ENCODE data around the gene MYBBP1A. TPM values are rescaled to one million over a fixed set of nuclear protein-coding genes. Genes with fewer than 3 reads are reported as not detected.

MYBBP1A gene
- total and polyA plus RNA-seq, 7 donors: 28.5 to 63.2 (median 41.0) TPM

DNA sequence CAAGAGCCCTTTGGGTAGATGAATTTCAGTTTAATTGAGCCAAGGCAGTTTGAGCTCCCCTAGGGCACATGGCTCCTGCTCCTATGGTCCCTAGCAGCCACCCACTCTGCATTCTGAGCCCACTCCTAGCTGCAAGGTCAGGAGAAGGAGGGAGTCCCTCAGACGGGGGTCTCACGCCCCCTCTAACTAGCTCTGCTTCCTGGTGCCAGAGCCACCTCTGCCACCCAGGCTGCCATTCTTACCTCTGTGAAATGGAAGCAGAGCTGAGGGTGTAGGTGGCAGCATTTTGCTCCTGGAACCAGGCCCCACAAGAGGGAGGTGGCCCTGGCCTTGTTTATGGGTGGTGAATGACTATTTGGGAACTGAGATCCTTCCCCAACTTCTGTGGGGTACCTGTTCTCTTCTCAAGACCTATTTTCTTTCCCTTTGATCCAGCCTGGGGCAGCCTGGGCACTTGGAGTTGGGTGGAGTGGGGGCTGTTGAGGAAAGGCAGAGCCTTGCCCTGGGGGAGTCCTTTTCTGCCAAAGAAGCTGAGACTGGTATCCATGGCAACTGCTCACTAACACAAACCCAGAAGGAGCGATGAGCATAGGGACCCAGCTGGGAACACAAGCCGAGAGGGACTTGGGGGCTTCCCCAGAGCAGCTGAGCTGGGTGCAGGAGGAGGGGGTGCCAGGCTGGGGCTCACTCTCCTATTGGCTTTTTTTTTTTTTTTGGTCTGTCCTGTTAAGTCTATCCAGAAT is 51.7 kb downstream of the MYBBP1A start:
- H3K27ac ChIP-seq: no peak overlapping the region
- no peak for DNase-seq
- H3K4me1 ChIP-seq: peaks cover 16% of the 10 kb centered on the region
- TF ChIP-seq, protein P1, sequence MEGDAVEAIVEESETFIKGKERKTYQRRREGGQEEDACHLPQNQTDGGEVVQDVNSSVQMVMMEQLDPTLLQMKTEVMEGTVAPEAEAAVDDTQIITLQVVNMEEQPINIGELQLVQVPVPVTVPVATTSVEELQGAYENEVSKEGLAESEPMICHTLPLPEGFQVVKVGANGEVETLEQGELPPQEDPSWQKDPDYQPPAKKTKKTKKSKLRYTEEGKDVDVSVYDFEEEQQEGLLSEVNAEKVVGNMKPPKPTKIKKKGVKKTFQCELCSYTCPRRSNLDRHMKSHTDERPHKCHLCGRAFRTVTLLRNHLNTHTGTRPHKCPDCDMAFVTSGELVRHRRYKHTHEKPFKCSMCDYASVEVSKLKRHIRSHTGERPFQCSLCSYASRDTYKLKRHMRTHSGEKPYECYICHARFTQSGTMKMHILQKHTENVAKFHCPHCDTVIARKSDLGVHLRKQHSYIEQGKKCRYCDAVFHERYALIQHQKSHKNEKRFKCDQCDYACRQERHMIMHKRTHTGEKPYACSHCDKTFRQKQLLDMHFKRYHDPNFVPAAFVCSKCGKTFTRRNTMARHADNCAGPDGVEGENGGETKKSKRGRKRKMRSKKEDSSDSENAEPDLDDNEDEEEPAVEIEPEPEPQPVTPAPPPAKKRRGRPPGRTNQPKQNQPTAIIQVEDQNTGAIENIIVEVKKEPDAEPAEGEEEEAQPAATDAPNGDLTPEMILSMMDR (IDR thresholded peaks at IDR 0.05): no peak
- intact Hi-C loops (cut with DNase I): no loop called here
- peaks cover 0 to 18% (median 18%) of the 10 kb centered on the region in 3 donors for H3K27me3 ChIP-seq (ENCODE audit: insufficient read depth in 3 of 3, low read length in 2 of 3)
- H3K9me3 ChIP-seq: no peaks in the 10 kb centered on the region
- ATAC-seq: no peak
- H3K4me3 ChIP-seq: no peak overlapping the region
- H3K36me3 ChIP-seq (ENCODE audit: insufficient read depth in 1 of 2, low read depth in 1 of 2): no peaks in the 10 kb centered on the region
- WGBS, 3 donors: 78 to 89% (median 82%) methylated on average over 4 of the region's 4 CpGs

DNA sequence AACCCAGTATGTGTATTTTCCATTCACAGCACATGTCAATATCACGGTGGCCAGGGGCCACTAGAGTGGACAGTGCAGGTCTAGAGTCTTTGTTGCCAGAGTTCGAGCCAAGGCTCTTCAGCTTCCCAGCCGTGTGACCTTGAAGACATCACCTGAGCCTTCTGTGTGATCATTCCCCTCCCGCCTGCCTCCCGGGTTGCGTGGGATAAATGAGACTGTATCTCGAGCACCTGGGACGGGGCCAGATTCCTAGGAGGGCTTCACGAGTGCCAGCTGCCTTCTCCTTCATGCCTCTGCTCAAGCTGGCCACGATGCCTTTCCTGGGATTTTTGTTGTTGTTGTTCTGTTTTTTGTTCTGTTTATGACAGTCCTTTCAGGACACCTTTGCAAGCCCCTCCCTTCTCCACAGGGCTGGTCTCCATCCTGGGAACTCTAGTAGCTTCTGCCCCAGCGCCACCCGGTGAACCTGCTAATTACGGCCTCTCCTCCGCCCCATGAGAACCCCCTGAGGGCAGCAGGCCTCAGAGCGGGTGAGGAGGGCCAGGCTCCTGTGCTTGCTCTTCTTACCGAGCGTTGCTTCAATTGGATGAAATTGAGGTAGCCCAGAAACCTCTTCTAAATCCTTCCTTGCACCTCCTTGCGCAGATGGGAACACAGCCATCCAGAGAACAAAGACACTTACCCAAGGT is 52.6 kb downstream of the MYBBP1A start:
- intact Hi-C loops (cut with DNase I): no loop called here
- Histone ChIP-seq H3K4me3 (no peak overlapping the region), H3K27me3 (ENCODE audit: insufficient read depth in 3 of 3, low read length in 2 of 3) (peaks cover 0 to 18% (median 18%) of the 10 kb centered on the region in 3 donors), H3K27ac (no peak overlapping the region), H3K36me3 (ENCODE audit: insufficient read depth in 1 of 2, low read depth in 1 of 2) (no peaks in the 10 kb centered on the region), H3K9me3 (no peaks in the 10 kb centered on the region), H3K4me1 (peaks cover 18% of the 10 kb centered on the region)
- ATAC-seq: no peak
- DNase-seq: no peak
- TF ChIP-seq, protein P1 (IDR thresholded peaks at IDR 0.05): no peak
- 49 to 53% (median 50%) methylated on average over 18 of the region's 18 CpGs for WGBS, 3 donors

DNA sequence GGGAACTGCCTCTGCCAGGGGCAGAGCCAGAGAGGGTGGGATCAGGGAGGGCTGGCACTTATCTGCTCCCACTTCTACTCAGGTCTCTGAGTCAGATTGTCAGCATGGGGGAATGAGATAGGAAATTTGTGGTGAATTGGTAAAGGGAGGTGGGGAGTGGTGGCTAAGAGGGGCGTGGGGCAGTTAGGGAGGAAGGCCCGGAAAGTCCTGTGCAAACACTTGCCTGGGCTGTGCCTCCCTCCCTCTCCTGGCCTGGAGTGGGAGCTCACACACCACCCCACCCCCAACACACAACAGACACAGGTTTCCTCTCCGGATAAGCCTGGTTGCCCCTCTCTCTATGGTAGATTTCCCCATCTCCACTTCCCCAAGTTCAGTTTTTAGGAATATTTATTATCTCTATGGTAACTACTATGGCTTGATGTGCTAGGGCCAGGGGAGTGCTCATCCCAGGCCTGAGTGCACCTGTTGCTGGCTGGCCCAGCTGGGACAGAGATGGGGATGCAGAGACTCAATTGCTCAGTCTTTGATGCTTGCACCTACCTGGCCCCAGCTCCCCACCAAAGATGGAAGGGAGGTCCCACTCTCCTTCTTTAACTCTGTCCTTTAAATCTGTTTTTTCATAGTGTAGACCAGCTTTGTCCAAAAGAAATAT is 53.8 kb downstream of the MYBBP1A start:
- Histone ChIP-seq H3K27ac (no peak overlapping the region), H3K36me3 (ENCODE audit: insufficient read depth in 1 of 2, low read depth in 1 of 2) (no peaks in the 10 kb centered on the region), H3K4me1 (peaks cover 14% of the 10 kb centered on the region), H3K9me3 (no peaks in the 10 kb centered on the region), H3K4me3 (peak overlapping the region; percentile 60), H3K27me3 (ENCODE audit: insufficient read depth in 3 of 3, low read length in 2 of 3) (peaks cover 0 to 18% (median 18%) of the 10 kb centered on the region in 3 donors)
- 21 to 42% (median 28%) methylated on average over 3 of the region's 3 CpGs for WGBS, 3 donors
- intact Hi-C loops (cut with DNase I): no loop called here
- no peak for DNase-seq
- no peak for ATAC-seq
- TF ChIP-seq, protein P1 (IDR thresholded peaks at IDR 0.05): no peak

DNA sequence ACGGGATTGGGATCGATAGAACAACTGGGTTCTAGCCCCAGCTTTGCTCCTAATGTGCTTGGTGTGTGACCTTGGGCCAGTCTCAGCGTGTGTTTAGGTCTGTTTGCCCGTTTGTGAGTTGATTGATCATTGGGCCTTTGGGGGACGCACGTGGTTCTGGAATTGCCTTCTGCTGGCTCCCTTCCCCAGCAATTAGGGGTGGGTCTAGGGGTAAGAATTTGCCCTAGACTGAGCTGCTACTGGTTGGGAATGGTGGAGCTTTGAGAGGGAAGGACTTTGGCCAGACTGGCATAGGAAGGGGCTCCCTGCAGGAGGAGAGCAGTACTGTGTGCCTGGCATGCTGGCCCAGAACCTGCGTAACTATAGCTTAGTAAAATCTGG is 55.0 kb downstream of the MYBBP1A start:
- intact Hi-C loops (cut with DNase I): no loop called here
- Histone ChIP-seq H3K36me3 (ENCODE audit: insufficient read depth in 1 of 2, low read depth in 1 of 2) (no peaks in the 10 kb centered on the region), H3K27me3 (ENCODE audit: insufficient read depth in 3 of 3, low read length in 2 of 3) (peaks cover 0 to 18% (median 18%) of the 10 kb centered on the region in 3 donors), H3K4me1 (peaks cover 14% of the 10 kb centered on the region), H3K9me3 (no peaks in the 10 kb centered on the region), H3K27ac (peak overlapping the region; percentile 23), H3K4me3 (peak overlapping the region; percentile 60)
- ATAC-seq (no peak), DNase-seq (no peak)
- TF ChIP-seq, protein P1 (IDR thresholded peaks at IDR 0.05): no peak
- WGBS, 3 donors: 20 to 26% (median 22%) methylated on average over 7 of the region's 7 CpGs

Data from psoas muscle (tissue), 8 donors.